ENCODE data around the gene KIRREL3. TPM values are rescaled to one million over a fixed set of nuclear protein-coding genes. Genes with fewer than 3 reads are reported as not detected.

The KIRREL3 gene
- total RNA-seq, 4 donors from 2014 or later = 0.19 TPM; not detected in 3

DNA sequence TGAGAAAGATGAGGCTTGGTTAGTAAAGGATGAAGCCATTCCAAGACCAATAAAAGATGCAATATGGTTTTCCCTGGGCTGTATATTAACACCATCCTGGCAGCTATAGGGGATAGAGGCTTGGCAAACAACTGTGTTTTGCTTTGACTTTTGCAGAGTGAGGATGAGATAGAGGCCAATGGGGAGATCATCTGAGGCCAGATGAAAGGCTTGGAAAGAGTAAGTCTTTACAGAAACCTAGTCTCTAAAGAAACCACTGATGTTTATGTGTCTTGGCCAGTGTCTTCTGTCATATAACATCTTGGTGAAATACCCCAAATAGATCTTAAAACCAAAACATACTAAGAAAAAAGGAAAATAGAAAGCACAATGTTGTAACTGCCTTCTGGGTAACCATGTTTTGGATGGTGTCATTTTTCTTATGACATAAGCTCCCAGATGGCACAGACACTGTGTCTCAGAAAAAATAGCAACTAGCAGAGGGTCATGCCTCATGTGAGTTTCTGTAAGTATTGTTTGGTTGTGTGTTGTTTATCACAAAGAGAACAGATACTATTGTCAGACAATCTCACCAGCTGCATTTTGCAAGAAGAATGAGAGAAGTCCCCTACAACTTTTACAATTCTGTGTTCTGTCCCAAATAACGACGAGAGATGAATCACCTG, 339.7 kb downstream of the KIRREL3 start:
- Histone ChIP-seq H3K4me3 (no peak overlapping the region), H3K36me3 (no peaks in the 10 kb centered on the region), H3K9me3 (no peaks in the 10 kb centered on the region), H3K27me3 (peaks cover 0 to under 1% (median 0%) of the 10 kb centered on the region in 4 donors), H3K4me1 (no peaks in the 10 kb centered on the region), H3K27ac (no peak overlapping the region)
- TF ChIP-seq POLR2A (IDR thresholded peaks at IDR 0.05) = no peak
- TF ChIP-seq CTCF (IDR thresholded peaks at IDR 0.05) = no peak
- 52 to 88% methylated on average over 2 of the region's 2 CpGs for WGBS, 2 donors
- no peak for DNase-seq
- intact Hi-C loops (cut with DNase I) = no loop called here

DNA sequence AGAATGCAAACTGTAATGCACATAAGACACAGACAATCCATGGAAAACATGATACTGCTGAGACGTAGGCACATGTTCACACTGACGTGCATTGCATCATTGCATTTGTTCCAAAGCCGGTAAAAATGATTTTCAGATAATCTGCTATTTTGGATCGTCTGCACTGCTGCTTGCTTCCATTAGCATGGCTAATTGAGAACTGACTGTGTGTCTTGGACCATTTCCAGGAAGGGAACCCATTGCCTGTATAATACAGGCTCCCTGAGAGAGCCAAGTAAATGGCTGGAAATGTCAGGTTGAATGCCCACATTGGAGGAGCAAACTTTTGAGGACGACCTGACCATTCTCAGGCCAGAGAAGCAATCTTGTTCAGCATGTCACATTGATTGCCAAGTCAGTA, 340.2 kb downstream of the KIRREL3 start:
- 67 to 77% methylated on average over 5 of the region's 5 CpGs for WGBS, 2 donors
- intact Hi-C loops (cut with DNase I) = no loop called here
- DNase-seq = no peak
- no peak overlapping the region for H3K4me3 ChIP-seq
- no peaks in the 10 kb centered on the region for H3K36me3 ChIP-seq
- H3K27ac ChIP-seq = no peak overlapping the region
- TF ChIP-seq POLR2A (IDR thresholded peaks at IDR 0.05) = no peak
- TF ChIP-seq CTCF (IDR thresholded peaks at IDR 0.05) = no peak
- H3K4me1 ChIP-seq = peaks cover 0 to 5% (median 3%) of the 10 kb centered on the region in 3 donors
- H3K9me3 ChIP-seq = no peaks in the 10 kb centered on the region
- H3K27me3 ChIP-seq = peaks cover 0 to 6% (median 0%) of the 10 kb centered on the region in 4 donors

GRCh38 chr11:126658306-126659056, 342.1 kb downstream of the KIRREL3 start:
- peaks cover 0 to 7% (median 4%) of the 10 kb centered on the region in 3 donors for H3K4me1 ChIP-seq
- TF ChIP-seq CTCF (IDR thresholded peaks at IDR 0.05) (no peak), POLR2A (IDR thresholded peaks at IDR 0.05) (no peak)
- H3K27ac ChIP-seq = no peak overlapping the region
- peaks cover 0 to 14% (median 0%) of the 10 kb centered on the region in 4 donors for H3K27me3 ChIP-seq
- no peak for DNase-seq
- intact Hi-C loops (cut with DNase I) = no loop called here
- no peaks in the 10 kb centered on the region for H3K9me3 ChIP-seq
- H3K4me3 ChIP-seq = no peak overlapping the region
- no peaks in the 10 kb centered on the region for H3K36me3 ChIP-seq
- WGBS, 2 donors = 49 to 61% methylated on average over 6 of the region's 6 CpGs

- Histone ChIP-seq H3K27me3 (peaks cover 0 to 20% (median 0%) of the 10 kb centered on the region in 4 donors), H3K36me3 (no peaks in the 10 kb centered on the region), H3K4me1 (peaks cover 0 to 7% (median 4%) of the 10 kb centered on the region in 3 donors), H3K9me3 (no peaks in the 10 kb centered on the region), H3K4me3 (no peak overlapping the region), H3K27ac (no peak overlapping the region)
- TF ChIP-seq CTCF (IDR thresholded peaks at IDR 0.05) = no peak
- TF ChIP-seq POLR2A (IDR thresholded peaks at IDR 0.05) = no peak
- no peak for DNase-seq
- intact Hi-C loops (cut with DNase I) = no loop called here
- WGBS, 2 donors = 3 to 4% methylated on average over 2 of the region's 2 CpGs
These were observed 344.8 kb downstream of the KIRREL3 start for GRCh38 chr11:126655807-126656128.

Measured in esophagus squamous epithelium (tissue), 5 donors.